K562 (cell line): ENCODE data around the gene NIPA2. TPM values are rescaled to one million over a fixed set of nuclear protein-coding genes. Genes with fewer than 3 reads are reported as not detected.

ENCODE experiments used
- polyA plus RNA-seq, 8 experiments: library from polyadenylated mRNA; depleted of rRNA in 4 of 8; stranded (reverse) in 5 of 8; unstranded in 3 of 8; fragments of >200 nt; fragmentation: Nextera tagmentation in 2 of 8; fragmentation: Illumina TruSeq in 1 of 8; extraction: Ambion mirVana in 2 of 8; extraction: Trizol in 1 of 8; gene quantifications; 2 replicates each; pipeline versions ENCODE4 v1.2.1 to v1.2.3, GENCODE V29; 2011 to 2014; ENCODE audit warnings: inconsistent platforms in 1 of 8, missing spikeins in 1 of 8
- total RNA-seq, 7 experiments: library from RNA; depleted of rRNA in 6 of 7; stranded (reverse); fragments of >200 nt in 6 of 7; fragmentation: Illumina TruSeq in 2 of 7; extraction: Trizol in 2 of 7; gene quantifications; 2 replicates each; pipeline versions ENCODE4 v1.2.1 to v1.2.3, GENCODE V29; 2011 to 2021; ENCODE audit warnings: low replicate concordance in 1 of 7
- TF ChIP-seq, protein P1 (sequence below), 2 experiments: fragments of 450-650 bp; formaldehyde crosslinking in 1 of 2; IDR thresholded peaks; 2 replicates each; pipeline versions ENCODE4 v1.4.0 to v1.6.1; 2014 to 2020; ENCODE audit warnings: mild to moderate bottlenecking in 2 of 2, borderline replicate concordance in 1 of 2, low read depth in 1 of 2
- TF ChIP-seq, protein P2 (sequence below): fragments of 250-450 bp; sonication (Bioruptor Pico); IDR thresholded peaks from 2 replicates; pipeline ENCODE4 v1.4.0; 2020; ENCODE audit warnings: mild to moderate bottlenecking, moderate library complexity
- TF ChIP-seq, protein P3 (sequence below): fragments of 250-450 bp; sonication (Bioruptor Pico); IDR thresholded peaks from 2 replicates; pipeline ENCODE4 v1.5.0; 2020; ENCODE audit warnings: mild to moderate bottlenecking, borderline replicate concordance

Gene NIPA2
- total and polyA plus RNA-seq, 9 of the 15 experiments (the other 6 are each of a cell fraction or from before 2014, with no cell fraction given): 18.7 to 107 (median 87.3) TPM

DNA sequence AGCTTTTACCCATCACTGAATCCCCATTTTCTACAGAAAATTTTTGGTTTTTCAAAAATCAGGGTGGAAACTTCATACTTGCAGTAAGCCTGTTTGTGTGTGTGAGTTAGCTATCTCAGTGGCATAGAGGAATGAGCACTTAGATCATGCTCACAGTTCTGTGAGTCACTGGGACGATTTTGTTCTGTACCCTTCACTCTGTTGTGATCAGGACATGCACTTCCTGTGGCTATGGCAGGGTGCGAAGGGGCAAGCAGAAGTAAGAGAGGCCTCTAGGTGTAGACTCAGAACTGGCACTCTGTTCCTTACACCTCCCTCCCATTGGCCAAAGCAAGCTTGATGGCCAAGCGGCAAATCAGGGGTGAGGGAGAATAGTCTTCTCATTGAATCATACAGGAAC, 11.6 kb downstream of the NIPA2 start (continued):
- TF ChIP-seq, protein P1, sequence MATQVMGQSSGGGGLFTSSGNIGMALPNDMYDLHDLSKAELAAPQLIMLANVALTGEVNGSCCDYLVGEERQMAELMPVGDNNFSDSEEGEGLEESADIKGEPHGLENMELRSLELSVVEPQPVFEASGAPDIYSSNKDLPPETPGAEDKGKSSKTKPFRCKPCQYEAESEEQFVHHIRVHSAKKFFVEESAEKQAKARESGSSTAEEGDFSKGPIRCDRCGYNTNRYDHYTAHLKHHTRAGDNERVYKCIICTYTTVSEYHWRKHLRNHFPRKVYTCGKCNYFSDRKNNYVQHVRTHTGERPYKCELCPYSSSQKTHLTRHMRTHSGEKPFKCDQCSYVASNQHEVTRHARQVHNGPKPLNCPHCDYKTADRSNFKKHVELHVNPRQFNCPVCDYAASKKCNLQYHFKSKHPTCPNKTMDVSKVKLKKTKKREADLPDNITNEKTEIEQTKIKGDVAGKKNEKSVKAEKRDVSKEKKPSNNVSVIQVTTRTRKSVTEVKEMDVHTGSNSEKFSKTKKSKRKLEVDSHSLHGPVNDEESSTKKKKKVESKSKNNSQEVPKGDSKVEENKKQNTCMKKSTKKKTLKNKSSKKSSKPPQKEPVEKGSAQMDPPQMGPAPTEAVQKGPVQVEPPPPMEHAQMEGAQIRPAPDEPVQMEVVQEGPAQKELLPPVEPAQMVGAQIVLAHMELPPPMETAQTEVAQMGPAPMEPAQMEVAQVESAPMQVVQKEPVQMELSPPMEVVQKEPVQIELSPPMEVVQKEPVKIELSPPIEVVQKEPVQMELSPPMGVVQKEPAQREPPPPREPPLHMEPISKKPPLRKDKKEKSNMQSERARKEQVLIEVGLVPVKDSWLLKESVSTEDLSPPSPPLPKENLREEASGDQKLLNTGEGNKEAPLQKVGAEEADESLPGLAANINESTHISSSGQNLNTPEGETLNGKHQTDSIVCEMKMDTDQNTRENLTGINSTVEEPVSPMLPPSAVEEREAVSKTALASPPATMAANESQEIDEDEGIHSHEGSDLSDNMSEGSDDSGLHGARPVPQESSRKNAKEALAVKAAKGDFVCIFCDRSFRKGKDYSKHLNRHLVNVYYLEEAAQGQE (IDR thresholded peaks at IDR 0.05; ENCODE audit: borderline replicate concordance): no peak
- TF ChIP-seq, protein P1 (CRISPR knock-in tag; IDR thresholded peaks at IDR 0.05; ENCODE audit: low read depth): no peak
- TF ChIP-seq, protein P2, sequence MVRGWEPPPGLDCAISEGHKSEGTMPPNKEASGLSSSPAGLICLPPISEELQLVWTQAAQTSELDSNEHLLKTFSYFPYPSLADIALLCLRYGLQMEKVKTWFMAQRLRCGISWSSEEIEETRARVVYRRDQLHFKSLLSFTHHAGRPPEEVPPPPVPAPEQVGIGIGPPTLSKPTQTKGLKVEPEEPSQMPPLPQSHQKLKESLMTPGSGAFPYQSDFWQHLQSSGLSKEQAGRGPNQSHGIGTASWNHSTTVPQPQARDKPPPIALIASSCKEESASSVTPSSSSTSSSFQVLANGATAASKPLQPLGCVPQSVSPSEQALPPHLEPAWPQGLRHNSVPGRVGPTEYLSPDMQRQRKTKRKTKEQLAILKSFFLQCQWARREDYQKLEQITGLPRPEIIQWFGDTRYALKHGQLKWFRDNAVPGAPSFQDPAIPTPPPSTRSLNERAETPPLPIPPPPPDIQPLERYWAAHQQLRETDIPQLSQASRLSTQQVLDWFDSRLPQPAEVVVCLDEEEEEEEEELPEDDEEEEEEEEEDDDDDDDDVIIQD: no peak
- TF ChIP-seq, protein P3, sequence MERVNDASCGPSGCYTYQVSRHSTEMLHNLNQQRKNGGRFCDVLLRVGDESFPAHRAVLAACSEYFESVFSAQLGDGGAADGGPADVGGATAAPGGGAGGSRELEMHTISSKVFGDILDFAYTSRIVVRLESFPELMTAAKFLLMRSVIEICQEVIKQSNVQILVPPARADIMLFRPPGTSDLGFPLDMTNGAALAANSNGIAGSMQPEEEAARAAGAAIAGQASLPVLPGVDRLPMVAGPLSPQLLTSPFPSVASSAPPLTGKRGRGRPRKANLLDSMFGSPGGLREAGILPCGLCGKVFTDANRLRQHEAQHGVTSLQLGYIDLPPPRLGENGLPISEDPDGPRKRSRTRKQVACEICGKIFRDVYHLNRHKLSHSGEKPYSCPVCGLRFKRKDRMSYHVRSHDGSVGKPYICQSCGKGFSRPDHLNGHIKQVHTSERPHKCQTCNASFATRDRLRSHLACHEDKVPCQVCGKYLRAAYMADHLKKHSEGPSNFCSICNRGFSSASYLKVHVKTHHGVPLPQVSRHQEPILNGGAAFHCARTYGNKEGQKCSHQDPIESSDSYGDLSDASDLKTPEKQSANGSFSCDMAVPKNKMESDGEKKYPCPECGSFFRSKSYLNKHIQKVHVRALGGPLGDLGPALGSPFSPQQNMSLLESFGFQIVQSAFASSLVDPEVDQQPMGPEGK (CRISPR knock-in tag): no peak
